ENCODE measurements around the gene HNRNPAB. TPM values are rescaled to one million over a fixed set of nuclear protein-coding genes. Genes with fewer than 3 reads are reported as not detected.
"Not testable (repeated sequence)": the region's sequence is repeated elsewhere in the genome, so short reads cannot be mapped to it uniquely, and the experiment has no call there.

The HNRNPAB gene
- total and polyA plus RNA-seq, 8 donors = 24.5 to 61.6 (median 46.2) TPM

DNA sequence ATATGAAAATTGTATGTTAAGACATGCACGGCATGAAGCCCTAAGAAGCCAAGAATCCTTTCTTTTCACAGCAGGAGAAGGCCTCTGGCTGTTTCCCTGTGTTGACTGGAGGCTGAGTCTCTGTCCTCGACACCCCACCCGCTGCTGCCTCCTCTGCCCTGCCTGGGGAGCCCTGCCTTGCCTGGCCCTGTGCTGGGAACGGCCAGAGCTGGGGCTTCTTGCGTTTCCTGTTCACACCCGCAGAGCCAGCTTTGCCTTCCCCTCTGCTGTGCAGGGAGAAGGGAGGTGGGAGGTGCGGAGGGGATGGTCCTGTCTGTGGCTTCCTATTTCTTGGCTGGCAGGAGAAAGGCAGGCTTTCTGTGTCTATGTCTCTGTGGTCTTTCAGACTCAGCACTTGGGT lies 10.3 kb upstream of the HNRNPAB start:
- no peaks in the 10 kb centered on the region for H3K9me3 ChIP-seq
- FAIRE-seq (no peak), DNase-seq (no peak), ATAC-seq (no peak)
- no peaks in the 10 kb centered on the region for H3K36me3 ChIP-seq
- TF ChIP-seq, protein P1, sequence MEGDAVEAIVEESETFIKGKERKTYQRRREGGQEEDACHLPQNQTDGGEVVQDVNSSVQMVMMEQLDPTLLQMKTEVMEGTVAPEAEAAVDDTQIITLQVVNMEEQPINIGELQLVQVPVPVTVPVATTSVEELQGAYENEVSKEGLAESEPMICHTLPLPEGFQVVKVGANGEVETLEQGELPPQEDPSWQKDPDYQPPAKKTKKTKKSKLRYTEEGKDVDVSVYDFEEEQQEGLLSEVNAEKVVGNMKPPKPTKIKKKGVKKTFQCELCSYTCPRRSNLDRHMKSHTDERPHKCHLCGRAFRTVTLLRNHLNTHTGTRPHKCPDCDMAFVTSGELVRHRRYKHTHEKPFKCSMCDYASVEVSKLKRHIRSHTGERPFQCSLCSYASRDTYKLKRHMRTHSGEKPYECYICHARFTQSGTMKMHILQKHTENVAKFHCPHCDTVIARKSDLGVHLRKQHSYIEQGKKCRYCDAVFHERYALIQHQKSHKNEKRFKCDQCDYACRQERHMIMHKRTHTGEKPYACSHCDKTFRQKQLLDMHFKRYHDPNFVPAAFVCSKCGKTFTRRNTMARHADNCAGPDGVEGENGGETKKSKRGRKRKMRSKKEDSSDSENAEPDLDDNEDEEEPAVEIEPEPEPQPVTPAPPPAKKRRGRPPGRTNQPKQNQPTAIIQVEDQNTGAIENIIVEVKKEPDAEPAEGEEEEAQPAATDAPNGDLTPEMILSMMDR (IDR thresholded peaks at IDR 0.05) = no peak
- no peak overlapping the region for H3K27ac ChIP-seq
- H3K4me1 ChIP-seq = no peaks in the 10 kb centered on the region
- no peak overlapping the region for H3K4me3 ChIP-seq
- WGBS, 2 donors = 41 to 48% methylated on average over 7 of the region's 7 CpGs
- intact Hi-C loops (cut with DNase I) = no loop called here
- H3K27me3 ChIP-seq = no peaks in the 10 kb centered on the region

DNA sequence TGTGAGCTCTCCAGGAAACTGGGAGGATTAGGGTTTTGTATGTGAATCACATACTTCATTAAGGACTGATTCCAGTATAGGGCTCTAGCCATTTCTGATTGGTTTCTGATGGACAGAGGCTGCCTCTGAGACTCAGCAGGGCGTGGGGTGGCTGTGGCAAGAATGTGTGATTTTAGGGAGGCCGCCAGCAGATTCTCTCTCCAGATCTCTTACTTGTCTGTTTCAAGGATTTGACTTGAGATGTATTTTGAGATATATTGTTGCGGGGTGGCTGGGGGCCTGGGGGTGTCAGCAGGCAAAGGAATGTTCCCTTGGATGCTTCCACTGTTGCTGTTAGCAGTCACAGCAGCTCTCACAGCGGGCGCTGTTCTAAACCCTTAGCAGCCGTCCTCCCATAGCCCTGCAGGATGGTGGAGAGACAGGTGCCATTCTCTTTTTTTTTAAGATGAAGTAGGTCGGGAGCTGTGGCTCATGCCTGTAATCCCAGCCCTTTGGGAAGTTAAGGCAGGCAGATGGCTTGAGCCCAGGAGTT lies 8.0 kb upstream of the HNRNPAB start:
- Histone ChIP-seq H3K36me3 (no peaks in the 10 kb centered on the region), H3K27me3 (no peaks in the 10 kb centered on the region), H3K9me3 (no peaks in the 10 kb centered on the region), H3K4me1 (no peaks in the 10 kb centered on the region), H3K4me3 (no peak overlapping the region), H3K27ac (no peak overlapping the region)
- intact Hi-C loops (cut with DNase I) = no loop called here
- TF ChIP-seq, protein P1 (IDR thresholded peaks at IDR 0.05) = no peak
- ATAC-seq (no peak), DNase-seq (no peak), FAIRE-seq (no peak)
- WGBS, 2 donors = 69% methylated on average over 7 of the region's 7 CpGs

DNA sequence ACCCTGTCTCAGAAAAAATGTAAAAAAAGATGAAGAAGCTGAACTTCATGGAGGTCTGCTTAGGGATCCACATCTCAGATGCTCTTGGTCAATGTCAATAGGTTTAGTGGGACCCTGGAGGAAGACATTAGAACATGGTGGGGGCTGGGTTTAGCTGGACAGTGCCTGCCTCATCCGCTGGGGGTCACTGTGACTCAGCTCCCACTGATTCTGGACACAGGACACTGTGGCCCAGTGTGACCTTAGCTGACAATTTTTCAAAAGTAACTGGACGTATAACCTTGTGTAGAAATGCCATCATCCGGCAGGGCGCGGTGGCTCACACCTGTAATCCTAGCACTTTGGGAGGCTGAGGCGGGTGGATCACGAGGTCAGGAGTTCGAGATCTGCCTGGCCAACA lies 7.3 kb upstream of the HNRNPAB start:
- DNase-seq = no peak
- 65 to 67% methylated on average over 8 of the region's 8 CpGs for WGBS, 2 donors
- H3K9me3 ChIP-seq = no peaks in the 10 kb centered on the region
- intact Hi-C loops (cut with DNase I) = no loop called here
- TF ChIP-seq, protein P1 (IDR thresholded peaks at IDR 0.05) = peak in 2 of 4 donors; percentile 12 to 17
- H3K27ac ChIP-seq = no peak overlapping the region
- ATAC-seq = peak in 3 of 4 donors; percentile 31 to 66 (median 47)
- no peaks in the 10 kb centered on the region for H3K27me3 ChIP-seq
- no peak for FAIRE-seq
- H3K4me1 ChIP-seq = no peaks in the 10 kb centered on the region
- H3K4me3 ChIP-seq = no peak overlapping the region
- H3K36me3 ChIP-seq = no peaks in the 10 kb centered on the region

DNA sequence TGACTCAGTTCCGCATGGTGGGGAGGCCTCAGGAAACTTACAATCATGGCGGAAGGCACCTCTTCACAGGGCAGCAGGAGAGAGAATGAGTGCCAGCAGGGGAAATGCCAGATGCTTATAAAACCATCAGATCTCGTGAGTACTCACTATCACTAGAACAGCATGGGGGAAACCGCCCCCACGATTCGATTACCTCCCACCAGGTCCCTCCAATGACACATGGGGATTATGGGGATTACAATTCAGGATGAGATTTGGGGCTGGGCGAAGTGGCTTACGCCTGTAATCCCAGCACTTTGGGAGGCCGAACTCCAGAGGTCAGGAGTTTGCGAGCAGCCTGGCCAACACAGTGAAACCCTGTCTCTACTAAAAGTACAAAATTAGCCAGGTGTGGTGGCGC lies 6.2 kb upstream of the HNRNPAB start:
- FAIRE-seq; intact Hi-C loops (cut with DNase I): not testable (repeated sequence)
- WGBS, 2 donors = 73 to 80% methylated on average over 11 of the region's 11 CpGs

DNA sequence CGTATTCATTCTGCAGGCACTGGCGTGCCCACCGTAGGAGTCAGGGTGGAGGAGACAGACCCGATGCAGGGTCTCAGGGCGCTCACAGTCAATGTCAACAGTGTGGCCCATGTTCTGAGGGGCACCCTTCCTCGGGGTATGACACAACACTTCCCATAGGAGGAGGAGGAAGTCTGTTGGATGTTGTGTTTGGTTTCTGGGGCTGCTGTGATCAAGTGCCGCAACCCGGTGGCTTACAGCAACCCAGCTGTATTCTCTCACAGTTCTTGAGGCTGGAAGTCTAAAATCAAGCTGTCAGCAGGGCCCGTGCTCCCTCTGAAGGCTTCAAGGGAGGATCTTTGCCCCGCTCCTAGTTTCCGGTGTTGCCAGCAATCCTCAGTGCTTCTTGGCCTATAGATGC lies 5.6 kb upstream of the HNRNPAB start:
- FAIRE-seq = no peak
- ATAC-seq = no peak
- intact Hi-C loops (cut with DNase I) = no loop called here

More for the DNA sequence above, 6.2 kb upstream of the HNRNPAB start:
- H3K9me3 ChIP-seq, H3K36me3 ChIP-seq, H3K4me3 ChIP-seq, H3K27ac ChIP-seq, H3K4me1 ChIP-seq, ATAC-seq, H3K27me3 ChIP-seq, DNase-seq: not testable (repeated sequence)

More for the DNA sequence above, 5.6 kb upstream of the HNRNPAB start:
- TF ChIP-seq, protein P1 (IDR thresholded peaks at IDR 0.05) = no peak
- 80 to 87% methylated on average over 10 to 11 of the region's 11 CpGs for WGBS, 2 donors
- no peak overlapping the region for H3K4me3 ChIP-seq
- H3K4me1 ChIP-seq = no peaks in the 10 kb centered on the region
- no peaks in the 10 kb centered on the region for H3K27me3 ChIP-seq
- no peak for DNase-seq
- no peaks in the 10 kb centered on the region for H3K9me3 ChIP-seq
- H3K27ac ChIP-seq = no peak overlapping the region
- no peaks in the 10 kb centered on the region for H3K36me3 ChIP-seq
